Measurements from ENCODE around the gene APOL1. TPM values are rescaled to one million over a fixed set of nuclear protein-coding genes. Genes with fewer than 3 reads are reported as not detected.

The APOL1 gene
- total RNA-seq, 6 experiments from 2014 or later, result 0.55 to 6.2 (median 4.9) TPM

DNA sequence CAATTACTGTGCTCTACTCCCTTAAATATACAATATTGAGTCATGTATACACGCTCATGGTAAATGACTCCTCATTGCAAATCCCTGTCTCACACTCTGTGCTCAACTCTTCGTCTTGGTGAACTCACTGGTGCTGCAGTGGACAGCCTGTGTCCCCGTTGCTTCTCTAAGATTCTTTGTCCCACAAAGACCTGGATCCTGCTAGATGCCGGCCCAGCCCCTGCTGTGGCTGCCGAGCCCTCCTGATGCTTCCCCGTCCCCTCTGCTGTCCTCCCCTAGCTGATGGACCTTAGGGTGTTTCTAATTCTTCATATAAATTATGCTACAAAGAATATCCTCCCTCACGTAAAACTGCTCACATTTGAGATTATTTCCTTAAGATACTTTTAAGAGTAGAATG is 19.1 kb upstream of the APOL1 start:
- no peaks in the 10 kb centered on the region for H3K9me3 Mint-ChIP-seq
- peaks cover 56% of the 10 kb centered on the region for H3K4me1 Mint-ChIP-seq (ENCODE audit: low read depth)
- H3K27ac Mint-ChIP-seq, result peak overlapping the region; percentile 36; the same call in 1 of the 2 replicates
- TF ChIP-seq, protein P1, sequence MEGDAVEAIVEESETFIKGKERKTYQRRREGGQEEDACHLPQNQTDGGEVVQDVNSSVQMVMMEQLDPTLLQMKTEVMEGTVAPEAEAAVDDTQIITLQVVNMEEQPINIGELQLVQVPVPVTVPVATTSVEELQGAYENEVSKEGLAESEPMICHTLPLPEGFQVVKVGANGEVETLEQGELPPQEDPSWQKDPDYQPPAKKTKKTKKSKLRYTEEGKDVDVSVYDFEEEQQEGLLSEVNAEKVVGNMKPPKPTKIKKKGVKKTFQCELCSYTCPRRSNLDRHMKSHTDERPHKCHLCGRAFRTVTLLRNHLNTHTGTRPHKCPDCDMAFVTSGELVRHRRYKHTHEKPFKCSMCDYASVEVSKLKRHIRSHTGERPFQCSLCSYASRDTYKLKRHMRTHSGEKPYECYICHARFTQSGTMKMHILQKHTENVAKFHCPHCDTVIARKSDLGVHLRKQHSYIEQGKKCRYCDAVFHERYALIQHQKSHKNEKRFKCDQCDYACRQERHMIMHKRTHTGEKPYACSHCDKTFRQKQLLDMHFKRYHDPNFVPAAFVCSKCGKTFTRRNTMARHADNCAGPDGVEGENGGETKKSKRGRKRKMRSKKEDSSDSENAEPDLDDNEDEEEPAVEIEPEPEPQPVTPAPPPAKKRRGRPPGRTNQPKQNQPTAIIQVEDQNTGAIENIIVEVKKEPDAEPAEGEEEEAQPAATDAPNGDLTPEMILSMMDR (IDR thresholded peaks at IDR 0.05), result no peak
- H3K36me3 Mint-ChIP-seq (ENCODE audit: low read depth), result peaks cover 32% of the 10 kb centered on the region
- no peak for DNase-seq
- no peak overlapping the region for H3K4me3 Mint-ChIP-seq
- peaks cover 1% of the 10 kb centered on the region; the same call in 1 of the 2 replicates for H3K27me3 Mint-ChIP-seq (ENCODE audit: insufficient read depth)

GRCh38 chr22:36234213-36234612 is 18.7 kb upstream of the APOL1 start:
- peaks cover 60% of the 10 kb centered on the region for H3K4me1 Mint-ChIP-seq (ENCODE audit: low read depth)
- TF ChIP-seq, protein P1 (IDR thresholded peaks at IDR 0.05), result no peak
- H3K27me3 Mint-ChIP-seq (ENCODE audit: insufficient read depth), result no peaks in the 10 kb centered on the region; the same call in 1 of the 2 replicates
- peak overlapping the region; percentile 36 for H3K27ac Mint-ChIP-seq
- peaks cover 31% of the 10 kb centered on the region for H3K36me3 Mint-ChIP-seq (ENCODE audit: low read depth)
- DNase-seq, result no peak
- H3K9me3 Mint-ChIP-seq, result no peaks in the 10 kb centered on the region
- H3K4me3 Mint-ChIP-seq, result no peak overlapping the region

DNA sequence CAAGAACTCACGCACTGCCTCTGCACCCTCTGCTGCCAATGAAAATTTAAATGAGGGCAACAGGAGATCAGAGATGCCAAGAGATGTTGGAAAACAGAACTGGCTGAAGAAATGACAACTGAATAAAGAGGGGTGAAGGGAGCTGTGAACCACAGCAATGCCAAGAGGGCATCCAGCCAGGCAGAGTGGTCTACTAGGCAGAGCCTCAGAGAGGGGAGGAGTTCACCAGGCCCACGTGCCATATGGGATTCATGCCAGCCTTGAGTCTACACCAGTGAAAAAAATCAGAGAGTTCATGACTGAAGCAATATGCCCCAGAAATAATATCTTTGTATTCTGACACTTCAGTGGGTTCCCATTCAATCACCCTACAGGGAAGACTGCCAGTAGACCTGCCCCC is 18.0 kb upstream of the APOL1 start:
- Mint-ChIP-seq H3K4me3 (no peak overlapping the region), H3K4me1 (ENCODE audit: low read depth) (peaks cover 67% of the 10 kb centered on the region)
- TF ChIP-seq, protein P1 (IDR thresholded peaks at IDR 0.05), result no peak

GRCh38 chr22:36235585-36235984 is 17.3 kb upstream of the APOL1 start:
- Mint-ChIP-seq H3K27me3 (ENCODE audit: insufficient read depth) (no peaks in the 10 kb centered on the region; the same call in 1 of the 2 replicates), H3K4me3 (peak overlapping the region; percentile 9; the same call in 1 of the 2 replicates), H3K36me3 (ENCODE audit: low read depth) (peaks cover 31% of the 10 kb centered on the region), H3K9me3 (no peaks in the 10 kb centered on the region), H3K4me1 (ENCODE audit: low read depth) (peaks cover 73% of the 10 kb centered on the region), H3K27ac (no peak overlapping the region)
- DNase-seq, result no peak
- TF ChIP-seq, protein P1 (IDR thresholded peaks at IDR 0.05), result no peak

More for the DNA sequence above, 18.0 kb upstream of the APOL1 start:
- DNase-seq, result no peak
- no peaks in the 10 kb centered on the region; the same call in 1 of the 2 replicates for H3K27me3 Mint-ChIP-seq (ENCODE audit: insufficient read depth)
- no peak overlapping the region; the same call in 1 of the 2 replicates for H3K27ac Mint-ChIP-seq
- H3K36me3 Mint-ChIP-seq (ENCODE audit: low read depth), result peaks cover 31% of the 10 kb centered on the region
- no peaks in the 10 kb centered on the region for H3K9me3 Mint-ChIP-seq

GRCh38 chr22:36236388-36237319 is 16.3 kb upstream of the APOL1 start:
- Mint-ChIP-seq H3K27me3 (ENCODE audit: insufficient read depth) (no peaks in the 10 kb centered on the region; the same call in 1 of the 2 replicates), H3K4me3 (peak overlapping the region; percentile 29; the same call in 1 of the 2 replicates), H3K9me3 (no peaks in the 10 kb centered on the region), H3K36me3 (ENCODE audit: low read depth) (peaks cover 26% of the 10 kb centered on the region), H3K27ac (no peak overlapping the region), H3K4me1 (ENCODE audit: low read depth) (peaks cover 73% of the 10 kb centered on the region)
- TF ChIP-seq, protein P1 (IDR thresholded peaks at IDR 0.05), result no peak
- no peak for DNase-seq
